Adrenal gland (tissue), 5 donors: ENCODE data around the gene COPS3.

Experiments
- CTCF ChIP-seq, 6 experiments: fragments of 450-650 bp in 4 of 6; fragments of 200-600 bp in 2 of 6; sonication (generic) in 1 of 6; IDR thresholded peaks; 1 replicate in 5 of 6; 2 replicates in 1 of 6; pipeline versions ENCODE4 v1.5.1 to v1.8.0; 2016 to 2021; ENCODE audit warnings: antibody characterized with exemption in 6 of 6, mild to moderate bottlenecking in 2 of 6, moderate library complexity in 1 of 6
- POLR2A ChIP-seq, 2 donors: fragments of 450-650 bp; IDR thresholded peaks; one replicate each; pipeline ENCODE4 v1.6.1; 2017; ENCODE audit warnings: antibody characterized with exemption in 2 of 2, mild to moderate bottlenecking in 2 of 2, moderate library complexity in 1 of 2
- donor health status: DM: no; HTN: no; CAD: no.

- TF ChIP-seq CTCF (IDR thresholded peaks at IDR 0.05) = no peak
- TF ChIP-seq POLR2A (IDR thresholded peaks at IDR 0.05) = no peak
Observed at GRCh38 chr17:17305281-17305801, 24.3 kb upstream of the COPS3 start.
